Measurements from ENCODE around the gene CCDC121. TPM values are rescaled to one million over a fixed set of nuclear protein-coding genes. Genes with fewer than 3 reads are reported as not detected.

The CCDC121 gene
- total and polyA plus RNA-seq, 10 donors: 1.5 to 7.8 (median 3.6) TPM

GRCh38 chr2:27638709-27639108, 9.9 kb upstream of the CCDC121 start:
- Histone ChIP-seq H3K4me3 (no peak overlapping the region), H3K27ac (no peak overlapping the region), H3K4me1 (peaks cover 0 to 4% (median 0%) of the 10 kb centered on the region in 6 donors), H3K36me3 (peaks cover 8 to 100% (median 92%) of the 10 kb centered on the region in 6 donors), H3K27me3 (replicated peaks in 1 of 7) (no peaks in the 10 kb centered on the region), H3K9me3 (no peaks in the 10 kb centered on the region)
- DNase-seq: no peak
- WGBS, 5 donors: 57 to 87% (median 63%) methylated on average over 3 of the region's 3 CpGs
- intact Hi-C loops (cut with DNase I; ENCODE audit: low total_unique reads): no loop called here
- TF ChIP-seq POLR2A (IDR thresholded peaks at IDR 0.05) (no peak), POLR2AphosphoS5 (IDR thresholded peaks at IDR 0.05) (no peak), CTCF (IDR thresholded peaks at IDR 0.05 in 8 of 11, conservative IDR thresholded peaks at IDR 0.05 in 3 of 11) (no peak)

GRCh38 chr2:27638037-27638637, 9.3 kb upstream of the CCDC121 start:
- 69 to 87% (median 86%) methylated on average over 3 of the region's 3 CpGs for WGBS, 5 donors
- Histone ChIP-seq H3K4me1 (peaks cover 0 to 4% (median 0%) of the 10 kb centered on the region in 6 donors), H3K27me3 (replicated peaks in 1 of 7) (no peaks in the 10 kb centered on the region), H3K9me3 (no peaks in the 10 kb centered on the region), H3K4me3 (no peak overlapping the region), H3K36me3 (peaks cover 8 to 100% (median 94%) of the 10 kb centered on the region in 6 donors), H3K27ac (no peak overlapping the region)
- DNase-seq: no peak
- TF ChIP-seq CTCF (IDR thresholded peaks at IDR 0.05 in 8 of 11, conservative IDR thresholded peaks at IDR 0.05 in 3 of 11): no peak
- TF ChIP-seq POLR2A (IDR thresholded peaks at IDR 0.05): no peak
- no peak for TF ChIP-seq POLR2AphosphoS5 (IDR thresholded peaks at IDR 0.05)
- intact Hi-C loops (cut with DNase I; ENCODE audit: low total_unique reads): no loop called here

DNA sequence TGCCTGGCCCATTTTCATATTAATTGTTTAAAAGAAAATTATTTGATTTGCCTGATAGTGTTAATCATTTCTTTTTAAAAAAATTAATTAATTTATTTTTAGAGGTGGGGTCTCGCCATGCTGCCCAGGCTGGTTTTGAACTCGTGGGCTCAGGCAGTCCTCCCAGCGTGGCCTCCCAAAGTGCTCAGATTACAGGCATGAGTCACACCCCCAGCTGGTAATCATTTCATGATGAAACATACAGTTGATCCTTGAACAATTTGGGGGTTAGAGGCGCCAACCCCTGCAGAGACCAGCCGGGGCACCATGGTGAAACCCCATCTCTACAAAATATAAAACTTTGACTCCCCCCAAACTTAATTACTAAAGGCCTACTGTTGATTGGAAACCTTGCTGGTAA, 8.0 kb upstream of the CCDC121 start:
- intact Hi-C loops (cut with DNase I; ENCODE audit: low total_unique reads): no loop called here
- H3K9me3 ChIP-seq: no peaks in the 10 kb centered on the region
- no peaks in the 10 kb centered on the region for H3K27me3 ChIP-seq (replicated peaks in 1 of 7)

More for the DNA sequence above, 8.0 kb upstream of the CCDC121 start:
- TF ChIP-seq POLR2AphosphoS5 (IDR thresholded peaks at IDR 0.05) (no peak), CTCF (IDR thresholded peaks at IDR 0.05 in 8 of 11, conservative IDR thresholded peaks at IDR 0.05 in 3 of 11) (no peak), POLR2A (IDR thresholded peaks at IDR 0.05) (no peak)
- peaks cover 8 to 100% (median 95%) of the 10 kb centered on the region in 6 donors for H3K36me3 ChIP-seq
- DNase-seq: no peak
- peaks cover 0 to 7% (median 0%) of the 10 kb centered on the region in 6 donors for H3K4me1 ChIP-seq
- no peak overlapping the region for H3K4me3 ChIP-seq
- WGBS, 5 donors: 92 to 98% (median 95%) methylated on average over 5 of the region's 5 CpGs
- H3K27ac ChIP-seq: no peak overlapping the region

Measured in spleen (tissue), 11 donors.